IPS-15b (cell line): ENCODE measurements around the gene GPX3.

Source experiments
- H3K27me3 ChIP-seq: one replicate; pipeline ENCODE4 v1.6.1; 2013; ENCODE audit warnings: low read length; ENCODE audit not compliant: control insufficient read depth, insufficient read depth
- H3K36me3 ChIP-seq: one replicate; pipeline ENCODE4 v1.6.1; 2013; ENCODE audit warnings: low read length; ENCODE audit not compliant: control insufficient read depth, insufficient read depth
- H3K4me1 ChIP-seq: one replicate; pipeline ENCODE4 v1.6.1; 2013; ENCODE audit warnings: mild to moderate bottlenecking, low read length; ENCODE audit not compliant: control insufficient read depth, insufficient read depth
- H3K4me3 ChIP-seq: one replicate; pipeline ENCODE4 v1.5.1; 2013; ENCODE audit warnings: low read depth, low read length
- H3K9ac ChIP-seq: one replicate; pipeline ENCODE4 v1.6.1; 2013; ENCODE audit warnings: low read depth, mild to moderate bottlenecking, low read length
- H3K9me3 ChIP-seq: one replicate; pipeline ENCODE4 v1.6.1; 2013; ENCODE audit warnings: mild to moderate bottlenecking, low read length; ENCODE audit not compliant: control insufficient read depth, insufficient read depth

The GPX3 gene

GRCh38 chr5:151020304-151021110, at the start of gene GPX3:
Gene GPX3, plus strand, starts transcription at chr5:151020591. Its CDS starts 64 bp downstream, at chr5:151020655.
- H3K4me1 ChIP-seq: no peaks in the 10 kb centered on the region
- H3K36me3 ChIP-seq: peaks cover 2% of the 10 kb centered on the region
- H3K4me3 ChIP-seq: peak within 1 kb of the TSS; percentile 73
- H3K9ac ChIP-seq: peak within 1 kb of the TSS; percentile 76
- peaks cover 26% of the 10 kb centered on the region for H3K27me3 ChIP-seq
- H3K9me3 ChIP-seq: no peaks in the 10 kb centered on the region

GRCh38 chr5:150978590-150978989, 41.8 kb upstream of the GPX3 start:
- no peak overlapping the region for H3K4me3 ChIP-seq
- H3K4me1 ChIP-seq: no peaks in the 10 kb centered on the region
- no peaks in the 10 kb centered on the region for H3K36me3 ChIP-seq
- no peak overlapping the region for H3K9ac ChIP-seq
- no peaks in the 10 kb centered on the region for H3K27me3 ChIP-seq
- no peaks in the 10 kb centered on the region for H3K9me3 ChIP-seq

- Histone ChIP-seq H3K36me3 (no peaks in the 10 kb centered on the region), H3K9me3 (no peaks in the 10 kb centered on the region)
Observed at GRCh38 chr5:150987746-150988145, 32.6 kb upstream of the GPX3 start.

GRCh38 chr5:150989695-150990094, 30.7 kb upstream of the GPX3 start:
- H3K27me3 ChIP-seq: no peaks in the 10 kb centered on the region
- H3K4me1 ChIP-seq: no peaks in the 10 kb centered on the region
- no peaks in the 10 kb centered on the region for H3K36me3 ChIP-seq
- no peaks in the 10 kb centered on the region for H3K9me3 ChIP-seq
- no peak overlapping the region for H3K9ac ChIP-seq
- H3K4me3 ChIP-seq: no peak overlapping the region

More at GRCh38 chr5:150987746-150988145, 32.6 kb upstream of the GPX3 start:
- H3K4me3 ChIP-seq: no peak overlapping the region
- H3K9ac ChIP-seq: no peak overlapping the region
- no peaks in the 10 kb centered on the region for H3K27me3 ChIP-seq
- no peaks in the 10 kb centered on the region for H3K4me1 ChIP-seq

- H3K9me3 ChIP-seq: no peaks in the 10 kb centered on the region
- no peaks in the 10 kb centered on the region for H3K36me3 ChIP-seq
- H3K4me1 ChIP-seq: no peaks in the 10 kb centered on the region
- no peak overlapping the region for H3K9ac ChIP-seq
- H3K27me3 ChIP-seq: no peaks in the 10 kb centered on the region
- no peak overlapping the region for H3K4me3 ChIP-seq
Observed at GRCh38 chr5:150992705-150993104, 27.7 kb upstream of the GPX3 start.

GRCh38 chr5:150993422-150993821, 27.0 kb upstream of the GPX3 start:
- H3K9ac ChIP-seq: no peak overlapping the region
- H3K4me3 ChIP-seq: no peak overlapping the region

GRCh38 chr5:150993826-150994412, 26.5 kb upstream of the GPX3 start:
- no peak overlapping the region for H3K4me3 ChIP-seq
- no peak overlapping the region for H3K9ac ChIP-seq
- H3K9me3 ChIP-seq: no peaks in the 10 kb centered on the region

More at GRCh38 chr5:150993422-150993821, 27.0 kb upstream of the GPX3 start:
- no peaks in the 10 kb centered on the region for H3K27me3 ChIP-seq
- H3K9me3 ChIP-seq: no peaks in the 10 kb centered on the region
- H3K4me1 ChIP-seq: no peaks in the 10 kb centered on the region
- H3K36me3 ChIP-seq: no peaks in the 10 kb centered on the region

GRCh38 chr5:150999704-151000442, 20.5 kb upstream of the GPX3 start:
- no peaks in the 10 kb centered on the region for H3K9me3 ChIP-seq
- no peak overlapping the region for H3K4me3 ChIP-seq
- no peaks in the 10 kb centered on the region for H3K36me3 ChIP-seq
- H3K4me1 ChIP-seq: peaks cover 4% of the 10 kb centered on the region
- no peak overlapping the region for H3K9ac ChIP-seq
- no peaks in the 10 kb centered on the region for H3K27me3 ChIP-seq

More at GRCh38 chr5:150993826-150994412, 26.5 kb upstream of the GPX3 start:
- no peaks in the 10 kb centered on the region for H3K36me3 ChIP-seq
- no peaks in the 10 kb centered on the region for H3K27me3 ChIP-seq
- H3K4me1 ChIP-seq: no peaks in the 10 kb centered on the region

GRCh38 chr5:151001436-151001835, 19.0 kb upstream of the GPX3 start:
- Histone ChIP-seq H3K9ac (no peak overlapping the region), H3K27me3 (no peaks in the 10 kb centered on the region), H3K9me3 (no peaks in the 10 kb centered on the region), H3K4me1 (peaks cover 4% of the 10 kb centered on the region), H3K4me3 (no peak overlapping the region), H3K36me3 (no peaks in the 10 kb centered on the region)

GRCh38 chr5:151002250-151002649, 18.1 kb upstream of the GPX3 start:
- Histone ChIP-seq H3K27me3 (no peaks in the 10 kb centered on the region), H3K9me3 (no peaks in the 10 kb centered on the region), H3K36me3 (no peaks in the 10 kb centered on the region), H3K4me1 (peaks cover 4% of the 10 kb centered on the region), H3K9ac (no peak overlapping the region), H3K4me3 (no peak overlapping the region)

- H3K36me3 ChIP-seq: no peaks in the 10 kb centered on the region
- no peaks in the 10 kb centered on the region for H3K27me3 ChIP-seq
- H3K4me1 ChIP-seq: peaks cover 4% of the 10 kb centered on the region
- H3K9ac ChIP-seq: no peak overlapping the region
- H3K4me3 ChIP-seq: no peak overlapping the region
- H3K9me3 ChIP-seq: no peaks in the 10 kb centered on the region
Observed at GRCh38 chr5:151002681-151003502, 17.5 kb upstream of the GPX3 start.
